IMR-90 (cell line): ENCODE results near the gene MEF2C. TPM values are rescaled to one million over a fixed set of nuclear protein-coding genes. Genes with fewer than 3 reads are reported as not detected.

ENCODE experiments used
- ATAC-seq: fragments of 200-7000 bp; cut with Tn5 transposase; 2 replicates; pipeline ENCODE4 v1.9.1; 2020; ENCODE audit warnings: low read depth, mild to moderate bottlenecking, moderate library complexity
- BruUV-seq: library from RNA; stranded (reverse); fragments of 400-500 nt; replicated peaks from 2 replicates; lab custom pipeline; 2021; lab: Mats Ljungman, UMichigan
- CTCF ChIA-PET: fragments of 300-600 bp; formaldehyde crosslinking; extraction: SDS; loops from one replicate; lab custom pipeline; 2021; ENCODE audit warnings: antibody characterized with exemption; lab: Yijun Ruan, JAX
- POLR2A ChIA-PET: fragments of 300-600 bp; sonication (Branson Sonifier 250); formaldehyde crosslinking; loops from one replicate; lab custom pipeline; 2022; ENCODE audit warnings: antibody characterized with exemption; ENCODE audit not compliant: unreplicated experiment; lab: Charles Lee
- DNase-seq: peaks from one replicate; pipeline ENCODE4 v3.0.0; 2013
- H2AFZ ChIP-seq: replicated peaks from 2 replicates; pipeline ENCODE3; 2013; ENCODE audit warnings: low read length, mild to moderate bottlenecking; ENCODE audit not compliant: poor library complexity
- H2AK5ac ChIP-seq: 2 replicates; pipeline ENCODE4 v1.6.1; 2013; ENCODE audit warnings: low read depth, low read length, inconsistent platforms
- H2AK9ac ChIP-seq: replicated peaks from 2 replicates; pipeline ENCODE3; 2013; ENCODE audit warnings: mild to moderate bottlenecking, low read depth, low read length, moderate library complexity; ENCODE audit not compliant: poor library complexity
- H2BK120ac ChIP-seq: 2 replicates; pipeline ENCODE4 v1.6.1; 2013; ENCODE audit warnings: low read depth, low read length, inconsistent platforms
- H2BK15ac ChIP-seq: 3 replicates; pipeline ENCODE4 v1.6.1; 2013; ENCODE audit warnings: low read depth, low read length, inconsistent platforms
- H2BK20ac ChIP-seq: 2 replicates; pipeline ENCODE4 v1.6.1; 2013; ENCODE audit warnings: low read depth, mild to moderate bottlenecking, inconsistent platforms, low read length, moderate library complexity
- H2BK5ac ChIP-seq: 2 replicates; pipeline ENCODE4 v1.6.1; 2013; ENCODE audit warnings: mild to moderate bottlenecking, low read depth, low read length, inconsistent platforms; ENCODE audit not compliant: poor library complexity, severe bottlenecking
- H3K14ac ChIP-seq: replicated peaks from 2 replicates; pipeline ENCODE4 v1.6.1; 2013; ENCODE audit warnings: low read depth, low read length, inconsistent platforms
- H3K18ac ChIP-seq: 2 replicates; pipeline ENCODE4 v1.6.1; 2013; ENCODE audit warnings: low read depth, low read length, control low read depth
- H3K23ac ChIP-seq: 2 replicates; pipeline ENCODE4 v1.6.1; 2013; ENCODE audit warnings: low read depth, low read length, inconsistent platforms
- H3K27ac ChIP-seq: 2 replicates; pipeline ENCODE4 v1.5.1; 2013; ENCODE audit warnings: mild to moderate bottlenecking, control low read depth, low read length; ENCODE audit not compliant: insufficient read depth
- H3K27me3 ChIP-seq: 2 replicates; pipeline ENCODE4 v1.6.1; 2013; ENCODE audit warnings: low read length; ENCODE audit not compliant: control insufficient read depth, insufficient read depth
- H3K36me3 ChIP-seq: 2 replicates; pipeline ENCODE4 v1.6.1; 2013; ENCODE audit warnings: low read length, mixed read lengths; ENCODE audit not compliant: control insufficient read depth, insufficient read depth
- H3K4ac ChIP-seq: 2 replicates; pipeline ENCODE4 v1.6.1; 2013; ENCODE audit warnings: low read depth, low read length, inconsistent platforms
- H3K4me1 ChIP-seq: 2 replicates; pipeline ENCODE4 v1.6.1; 2013; ENCODE audit warnings: low read length, mixed read lengths; ENCODE audit not compliant: control insufficient read depth, insufficient read depth
- H3K4me2 ChIP-seq: 2 replicates; pipeline ENCODE4 v1.6.1; 2013; ENCODE audit warnings: low read depth, mild to moderate bottlenecking, control low read depth, low read length, moderate library complexity
- H3K4me3 ChIP-seq: 2 replicates; pipeline ENCODE4 v1.5.1; 2013; ENCODE audit warnings: low read depth, mild to moderate bottlenecking, control low read depth, low read length, moderate library complexity; ENCODE audit not compliant: insufficient read depth
- H3K56ac ChIP-seq: 2 replicates; pipeline ENCODE4 v1.6.1; 2013; ENCODE audit warnings: low read length, inconsistent platforms; ENCODE audit not compliant: insufficient read depth; ENCODE audit errors: extremely low read depth
- H3K79me1 ChIP-seq, 2 experiments: 2 replicates each; pipeline ENCODE4 v1.6.1; 2013; ENCODE audit warnings: low read length in 2 of 2, inconsistent platforms in 1 of 2, low read depth in 1 of 2
- H3K9ac ChIP-seq: 2 replicates; pipeline ENCODE4 v1.6.1; 2013; ENCODE audit warnings: low read depth, low read length, control low read depth
- H3K9me1 ChIP-seq: 2 replicates; pipeline ENCODE4 v1.6.1; 2013; ENCODE audit warnings: low read length, inconsistent platforms; ENCODE audit not compliant: insufficient read depth
- H3K9me3 ChIP-seq: 2 replicates; pipeline ENCODE4 v1.6.1; 2013; ENCODE audit warnings: low read length; ENCODE audit not compliant: control insufficient read depth, insufficient read depth
- H4K20me1 ChIP-seq: 2 replicates; pipeline ENCODE4 v1.6.1; 2013; ENCODE audit warnings: low read length, inconsistent platforms; ENCODE audit not compliant: insufficient read depth
- H4K5ac ChIP-seq: 2 replicates; pipeline ENCODE4 v1.6.1; 2013; ENCODE audit warnings: mild to moderate bottlenecking, low read depth, low read length, control low read depth
- H4K8ac ChIP-seq, 2 experiments: 2 replicates each; pipeline ENCODE4 v1.6.1; 2013; ENCODE audit warnings: low read depth in 2 of 2, low read length in 2 of 2, control low read depth in 1 of 2, inconsistent platforms in 1 of 2
- H4K91ac ChIP-seq: 2 replicates; pipeline ENCODE4 v1.6.1; 2013; ENCODE audit warnings: low read depth, low read length, inconsistent platforms; ENCODE audit not compliant: insufficient read depth
- BHLHE40 ChIP-seq: fragments of 150-350 bp; IDR thresholded peaks from 2 replicates; pipeline ENCODE4 v1.6.1; 2016; ENCODE audit warnings: mild to moderate bottlenecking, low read depth, low read length
- CEBPB ChIP-seq: IDR thresholded peaks from 2 replicates; pipeline ENCODE4 v1.6.1; 2012; ENCODE audit warnings: low read depth, low read length, improper control_type of control experiment
- CHD1 ChIP-seq: IDR thresholded peaks from 2 replicates; pipeline ENCODE4 v1.6.1; 2012; ENCODE audit warnings: low read depth, low read length, improper control_type of control experiment
- CTCF ChIP-seq: conservative IDR thresholded peaks from 2 replicates; pipeline ENCODE4 v1.5.1; 2012; ENCODE audit warnings: mild to moderate bottlenecking, low read depth, low read length, improper control_type of control experiment
- ELK1 ChIP-seq: fragments of 150-350 bp; IDR thresholded peaks from 2 replicates; pipeline ENCODE4 v1.6.1; 2016; ENCODE audit warnings: low read depth, mild to moderate bottlenecking, low read length, moderate library complexity, borderline replicate concordance
- FOS ChIP-seq: fragments of 150-350 bp; IDR thresholded peaks from 2 replicates; pipeline ENCODE4 v1.6.1; 2016; ENCODE audit warnings: low read depth, low read length
- MAFK ChIP-seq: IDR thresholded peaks from 2 replicates; pipeline ENCODE4 v1.6.1; 2012; ENCODE audit warnings: low read depth, low read length, improper control_type of control experiment
- MAZ ChIP-seq: IDR thresholded peaks from 2 replicates; pipeline ENCODE4 v1.6.1; 2012; ENCODE audit warnings: low read depth, mild to moderate bottlenecking, low read length, improper control_type of control experiment, moderate library complexity, borderline replicate concordance
- MXI1 ChIP-seq: IDR thresholded peaks from 2 replicates; pipeline ENCODE4 v1.6.1; 2012; ENCODE audit warnings: low read depth, mild to moderate bottlenecking, low read length, moderate library complexity, borderline replicate concordance
- NFE2L2 ChIP-seq: fragments of 150-350 bp; IDR thresholded peaks from 2 replicates; pipeline ENCODE4 v1.6.1; 2016; ENCODE audit warnings: low read depth, mild to moderate bottlenecking, low read length
- POLR2A ChIP-seq: IDR thresholded peaks from 2 replicates; pipeline ENCODE4 v1.6.1; 2012; ENCODE audit warnings: mild to moderate bottlenecking, low read depth, low read length
- RAD21 ChIP-seq: IDR thresholded peaks from 2 replicates; pipeline ENCODE4 v1.6.1; 2012; ENCODE audit warnings: low read length, improper control_type of control experiment
- RCOR1 ChIP-seq: IDR thresholded peaks from 2 replicates; pipeline ENCODE4 v1.6.1; 2012; ENCODE audit warnings: mild to moderate bottlenecking, low read length, improper control_type of control experiment; ENCODE audit not compliant: insufficient replicate concordance
- RFX5 ChIP-seq: IDR thresholded peaks from 2 replicates; pipeline ENCODE4 v1.8.0; 2012; ENCODE audit warnings: low read depth, mild to moderate bottlenecking, low read length, moderate library complexity
- SMC3 ChIP-seq: fragments of 150-350 bp; IDR thresholded peaks from 2 replicates; pipeline ENCODE4 v1.6.1; 2016; ENCODE audit warnings: low read depth, mild to moderate bottlenecking, antibody characterized with exemption, low read length, moderate library complexity
- WGBS, 2 experiments: methylation state at CpG; one replicate each; pipeline versions ENCODE4 v1.1.5 to v1.1.7; 2013; ENCODE audit warnings: missing lambda C conversion rate in 2 of 2; ENCODE audit not compliant: insufficient read length in 1 of 2; ENCODE audit errors: extremely low coverage in 2 of 2; 5-methylcytosine and 5-hydroxymethylcytosine counted together
- dilution Hi-C: fragments of 300-500 bp; cut with HindIII; formaldehyde crosslinking; loops from one replicate; pipeline ENCODE4 v1.14.3; 2018; ENCODE audit warnings: low sequenced_read_pairs; ENCODE audit not compliant: unreplicated experiment
- in situ Hi-C: fragments of 300-500 bp; cut with MboI; formaldehyde crosslinking; loops from 3 replicates; pipeline ENCODE4 v1.14.3; 2019; ENCODE audit warnings: low sequenced_read_pairs, inconsistent platforms, mixed read lengths
- intact Hi-C: fragments of 100-400 bp; cut with micrococcal nuclease; formaldehyde crosslinking; loops from 2 replicates; pipeline ENCODE4 v1.10.0; 2022
- polyA plus RNA-seq, 3 experiments: library from polyadenylated mRNA; depleted of rRNA; stranded (reverse); fragments of >200 nt; gene quantifications; 2 replicates each; pipeline ENCODE4 v1.2.3, GENCODE V29; 2012; ENCODE audit warnings: low replicate concordance in 1 of 3
- total RNA-seq: library from RNA; depleted of rRNA; stranded (reverse); fragments of >200 nt; gene quantifications from 2 replicates; pipeline ENCODE4 v1.2.3, GENCODE V29; 2012

Gene MEF2C
- total and polyA plus RNA-seq, 2 of the 4 experiments (the other 2 are of a cell fraction) = 1.5 to 6.8 TPM

GRCh38 chr5:88899096-88899737 lies 16.2 kb upstream of the MEF2C start:
- Histone ChIP-seq H3K9me1 (no peaks in the 10 kb centered on the region), H2AK9ac (no peak overlapping the region), H2AK5ac (no peak overlapping the region), H3K27me3 (no peaks in the 10 kb centered on the region), H3K14ac (no peak overlapping the region), H3K9me3 (no peaks in the 10 kb centered on the region), H4K8ac (no peak overlapping the region), H3K56ac (no peak overlapping the region), H2BK120ac (no peak overlapping the region), H3K4me3 (no peak overlapping the region), H4K20me1 (no peaks in the 10 kb centered on the region), H3K4me1 (no peaks in the 10 kb centered on the region), H2BK15ac (no peak overlapping the region), H3K9ac (no peak overlapping the region), H3K27ac (no peak overlapping the region), H3K4me2 (no peak overlapping the region), H2BK5ac (no peak overlapping the region), H2AFZ (no peak overlapping the region), H3K23ac (no peak overlapping the region), H4K91ac (no peak overlapping the region), H2BK20ac (no peak overlapping the region), H3K36me3 (no peaks in the 10 kb centered on the region), H3K18ac (no peak overlapping the region), H3K4ac (no peak overlapping the region), H4K5ac (no peak overlapping the region), H3K79me1 (no peaks in the 10 kb centered on the region)
- DNase-seq = no peak
- POLR2A ChIA-PET = no interaction called here
- no CpG with 5 or more reads among the region's 2 CpGs for WGBS, 2 experiments
- ATAC-seq = no peak
- in situ Hi-C loops = no loop called here
- intact Hi-C loops = no loop called here
- CTCF ChIA-PET = no interaction called here
- dilution Hi-C loops = no loop called here
- BruUV-seq = no TSS peak
- TF ChIP-seq MAFK (no peak), ELK1 (no peak), FOS (no peak), BHLHE40 (no peak), RFX5 (no peak), CTCF (no peak), NFE2L2 (no peak), SMC3 (no peak), POLR2A (no peak), RCOR1 (no peak), RAD21 (no peak), CEBPB (no peak), MAZ (no peak), CHD1 (no peak), MXI1 (no peak)
